H1 (cell line): ENCODE results near the gene POLR3G. TPM values are rescaled to one million over a fixed set of nuclear protein-coding genes. Genes with fewer than 3 reads are reported as not detected.

Source experiments
- CTCF ChIA-PET: fragments of 300-600 bp; sonication (Branson Sonifier 250); formaldehyde crosslinking; loops from one replicate; lab custom pipeline; 2021; ENCODE audit not compliant: partially characterized antibody; lab: Charles Lee
- POLR2A ChIA-PET: fragments of 300-600 bp; sonication (Branson Sonifier 250); formaldehyde crosslinking; loops from one replicate; lab custom pipeline; 2021; ENCODE audit warnings: inconsistent platforms; ENCODE audit not compliant: partially characterized antibody; lab: Charles Lee
- DNase-seq, 2 experiments: peaks; one replicate each; pipeline versions ENCODE4 v3.0.0 to v3.0.0-alpha.2; 2010 to 2022; ENCODE audit warnings: low spot score in 2 of 2, low read depth in 1 of 2, mixed read lengths in 1 of 2
- FAIRE-seq: peaks from 2 replicates; lab custom pipeline; 2011; peaks lifted over from hg19 to GRCh38; lab: Jason Lieb, UNC
- H2AFZ ChIP-seq: 2 replicates; pipeline ENCODE4 v1.8.1; 2012; ENCODE audit warnings: low read length, inconsistent platforms
- H2AK5ac ChIP-seq: 2 replicates; pipeline ENCODE4 v1.6.1; 2013; ENCODE audit warnings: low read depth, low read length
- H2BK120ac ChIP-seq: replicated peaks from 2 replicates; pipeline ENCODE3; 2013; ENCODE audit warnings: low read depth, low read length, inconsistent platforms
- H2BK12ac ChIP-seq: 2 replicates; pipeline ENCODE4 v1.6.1; 2013; ENCODE audit warnings: low read depth, low read length
- H2BK15ac ChIP-seq: 2 replicates; pipeline ENCODE4 v1.6.1; 2013; ENCODE audit warnings: low read length
- H2BK20ac ChIP-seq: 2 replicates; pipeline ENCODE4 v1.6.1; 2013; ENCODE audit warnings: low read length
- H2BK5ac ChIP-seq: 2 replicates; pipeline ENCODE4 v1.6.1; 2013; ENCODE audit warnings: low read depth, low read length
- H3K14ac ChIP-seq: 2 replicates; pipeline ENCODE4 v1.6.1; 2013; ENCODE audit warnings: inconsistent platforms; ENCODE audit not compliant: insufficient read length
- H3K18ac ChIP-seq: 2 replicates; pipeline ENCODE4 v1.6.1; 2013; ENCODE audit warnings: low read length; ENCODE audit errors: extremely low read depth
- H3K23ac ChIP-seq: 2 replicates; pipeline ENCODE4 v1.6.1; 2013; ENCODE audit warnings: inconsistent platforms; ENCODE audit not compliant: insufficient read length
- H3K23me2 ChIP-seq: 2 replicates; pipeline ENCODE4 v1.6.1; 2013; ENCODE audit warnings: low read depth, low read length
- H3K27ac ChIP-seq: 2 replicates; pipeline ENCODE4 v1.6.1; 2011; ENCODE audit warnings: low read depth, low read length, inconsistent platforms
- H3K27me3 ChIP-seq, 4 experiments: replicated peaks in 1 of 4; 1 replicate in 1 of 4; 2 replicates in 3 of 4; pipeline versions ENCODE4 v1.6.1 to v1.8.1; 2011 to 2013; ENCODE audit warnings: low read length in 3 of 4, mild to moderate bottlenecking in 3 of 4, inconsistent platforms in 2 of 4, mixed read lengths in 2 of 4, moderate library complexity in 1 of 4; ENCODE audit not compliant: control insufficient read depth in 3 of 4, insufficient read depth in 3 of 4; ENCODE audit errors: extremely low read depth in 1 of 4
- H3K36me3 ChIP-seq, 4 experiments: 2 replicates each; pipeline versions ENCODE4 v1.6.1 to v1.8.1; 2011 to 2013; ENCODE audit warnings: mild to moderate bottlenecking in 4 of 4, low read length in 3 of 4, moderate library complexity in 2 of 4, control low read depth in 1 of 4, inconsistent platforms in 1 of 4; ENCODE audit not compliant: insufficient read depth in 4 of 4, control insufficient read depth in 2 of 4
- H3K4ac ChIP-seq: replicated peaks from 2 replicates; pipeline ENCODE3; 2013; ENCODE audit warnings: low read length, low read depth, mixed read lengths, inconsistent platforms; ENCODE audit not compliant: insufficient read length
- H3K4me1 ChIP-seq, 4 experiments: replicated peaks in 1 of 4; 1 replicate in 1 of 4; 2 replicates in 3 of 4; pipeline versions ENCODE4 v1.6.1 to v1.8.1; 2011 to 2013; ENCODE audit warnings: low read length in 3 of 4, inconsistent platforms in 2 of 4, mixed read lengths in 1 of 4; ENCODE audit not compliant: insufficient read depth in 4 of 4, control insufficient read depth in 3 of 4
- H3K4me2 ChIP-seq, 2 experiments: 2 replicates each; pipeline versions ENCODE4 v1.6.1 to v1.8.1; 2011 to 2013; ENCODE audit warnings: low read depth in 2 of 2, low read length in 2 of 2, control low read depth in 1 of 2, inconsistent platforms in 1 of 2, mild to moderate bottlenecking in 1 of 2; ENCODE audit not compliant: insufficient read depth in 1 of 2
- H3K4me3 ChIP-seq, 4 experiments: fragments of 200-600, 300-600 bp in 1 of 4; sonication (generic), shearing (Covaris generic), sonication (Bioruptor Twin) in 1 of 4; 2 replicates each; pipeline versions ENCODE4 v1.5.1 to v1.8.1; 2011 to 2016; ENCODE audit warnings: low read length in 4 of 4, low read depth in 3 of 4, control low read depth in 2 of 4, inconsistent platforms in 2 of 4, mild to moderate bottlenecking in 2 of 4, mixed read lengths in 1 of 4, moderate library complexity in 1 of 4; ENCODE audit not compliant: insufficient read depth in 2 of 4; ENCODE audit errors: extremely low read depth in 1 of 4
- H3K56ac ChIP-seq: replicated peaks from 2 replicates; pipeline ENCODE3; 2013; ENCODE audit warnings: low read depth, mild to moderate bottlenecking, mixed read lengths, low read length, inconsistent platforms; ENCODE audit not compliant: insufficient read length
- H3K79me1 ChIP-seq: 2 replicates; pipeline ENCODE4 v1.6.1; 2013; ENCODE audit warnings: low read depth, low read length, control low read depth
- H3K79me2 ChIP-seq, 2 experiments: 2 replicates each; pipeline versions ENCODE4 v1.6.1 to v1.8.1; 2012 to 2013; ENCODE audit warnings: low read length in 2 of 2, mild to moderate bottlenecking in 2 of 2, inconsistent platforms in 1 of 2; ENCODE audit not compliant: insufficient read depth in 2 of 2, control insufficient read depth in 1 of 2
- H3K9ac ChIP-seq, 4 experiments: replicated peaks in 1 of 4; 1 replicate in 1 of 4; 2 replicates in 3 of 4; pipeline versions ENCODE4 v1.6.1 to v1.8.1; 2011 to 2013; ENCODE audit warnings: low read depth in 3 of 4, low read length in 3 of 4, control low read depth in 2 of 4, mild to moderate bottlenecking in 2 of 4, moderate library complexity in 2 of 4, inconsistent platforms in 1 of 4; ENCODE audit errors: extremely low read depth in 1 of 4
- H3K9me3 ChIP-seq, 2 experiments: 2 replicates each; pipeline versions ENCODE4 v1.6.1 to v1.8.1; 2012 to 2013; ENCODE audit warnings: mild to moderate bottlenecking in 2 of 2, moderate library complexity in 2 of 2, control low read depth in 1 of 2, inconsistent platforms in 1 of 2, low read depth in 1 of 2, low read length in 1 of 2, mixed read lengths in 1 of 2; ENCODE audit not compliant: insufficient read depth in 2 of 2
- H4K20me1 ChIP-seq, 2 experiments: replicated peaks in 1 of 2; 2 replicates each; pipeline versions ENCODE3 to v1.8.1; 2011 to 2013; ENCODE audit warnings: inconsistent platforms in 2 of 2, low read length in 2 of 2, mild to moderate bottlenecking in 1 of 2; ENCODE audit not compliant: insufficient read depth in 2 of 2, control insufficient read depth in 1 of 2
- H4K5ac ChIP-seq: 2 replicates; pipeline ENCODE4 v1.6.1; 2013; ENCODE audit warnings: low read length, low read depth, mixed read lengths, inconsistent platforms; ENCODE audit not compliant: insufficient read length
- H4K8ac ChIP-seq: 2 replicates; pipeline ENCODE4 v1.8.0; 2013; ENCODE audit warnings: mild to moderate bottlenecking, moderate library complexity, low read length, inconsistent platforms; ENCODE audit not compliant: insufficient read depth; ENCODE audit errors: extremely low read depth
- H4K91ac ChIP-seq: replicated peaks from 2 replicates; pipeline ENCODE3; 2013; ENCODE audit warnings: low read length, mixed read lengths, inconsistent platforms; ENCODE audit not compliant: insufficient read length
- BCL11A ChIP-seq, 2 experiments: IDR thresholded peaks; one replicate each; pipeline ENCODE4 v1.6.1; 2011; ENCODE audit warnings: low read depth in 2 of 2, low read length in 2 of 2, mild to moderate bottlenecking in 2 of 2
- CTBP2 ChIP-seq: IDR thresholded peaks from 2 replicates; pipeline ENCODE4 v1.7.0; 2011; ENCODE audit warnings: borderline replicate concordance, mild to moderate bottlenecking, moderate library complexity, mixed read lengths, low read length; ENCODE audit not compliant: insufficient read depth, insufficient read length
- EZH2 ChIP-seq: fragments of 200-600 bp; sonication (generic); IDR thresholded peaks from 2 replicates; pipeline ENCODE4 v1.7.1; 2012; ENCODE audit warnings: low read depth, mild to moderate bottlenecking, moderate library complexity, low read length, inconsistent platforms; ENCODE audit not compliant: severe bottlenecking
- TAF1 ChIP-seq: IDR thresholded peaks from 2 replicates; pipeline ENCODE4 v1.6.1; 2011; ENCODE audit warnings: mild to moderate bottlenecking, low read depth, low read length
- TBP ChIP-seq: IDR thresholded peaks from 2 replicates; pipeline ENCODE4 v1.6.1; 2011; ENCODE audit warnings: low read depth, low read length, improper control_type of control experiment
- TCF12 ChIP-seq: IDR thresholded peaks from 2 replicates; pipeline ENCODE4 v1.6.1; 2011; ENCODE audit warnings: low read depth, mild to moderate bottlenecking, low read length
- WGBS, 2 experiments: shearing (Covaris generic) in 1 of 2; methylation state at CpG; one replicate each; pipeline versions ENCODE4 v1.1.6 to v1.1.7; 2013 to 2015; ENCODE audit warnings: low lambda C conversion rate in 2 of 2, mixed read lengths in 2 of 2, inconsistent platforms in 1 of 2, low coverage in 1 of 2, missing lambda C conversion rate in 1 of 2; ENCODE audit not compliant: insufficient replicate concordance in 2 of 2, insufficient coverage in 1 of 2, insufficient read length in 1 of 2; ENCODE audit errors: extremely low coverage in 1 of 2, missing lambda C conversion rate in 1 of 2; 5-methylcytosine and 5-hydroxymethylcytosine counted together
- polyA plus RNA-seq, 7 experiments: library from polyadenylated mRNA; depleted of rRNA in 3 of 7; stranded (reverse) in 5 of 7; unstranded in 2 of 7; fragments of >200 nt in 5 of 7; fragments of 200-250 nt in 2 of 7; gene quantifications; 1 replicate in 5 of 7; 2 replicates in 1 of 7; 4 replicates in 1 of 7; pipeline versions ENCODE4 v1.2.1 to v1.2.3, GENCODE V29; 2011 to 2013; ENCODE audit warnings: missing spikeins in 2 of 7, mixed read lengths in 2 of 7
- total RNA-seq: library from RNA; stranded (reverse); fragmentation: NEBNext Ultra II Directional; extraction: Animal tissue kit (Norgen Biotek cat#: 25700); gene quantifications from 2 replicates; pipeline ENCODE4 v1.2.1, GENCODE V29; 2021

POLR3G gene
- total and polyA plus RNA-seq, 2 of the 8 experiments (the other 6 are each of a cell fraction or from before 2014, with no cell fraction given) = 119 to 179 TPM

GRCh38 chr5:90504743-90505142 is 30.1 kb downstream of the POLR3G start:
- H4K5ac ChIP-seq = no peak overlapping the region
- no peak overlapping the region for H3K4me2 ChIP-seq
- no peak overlapping the region for H2BK120ac ChIP-seq
- H3K36me3 ChIP-seq = peaks cover 3 to 58% (median 28%) of the 10 kb centered on the region in 4 experiments; a peak in 7 of 8 replicates
- no peak overlapping the region for H2AFZ ChIP-seq
- FAIRE-seq (no peak), DNase-seq (no peak)
- H3K56ac ChIP-seq = no peak overlapping the region
- no peak overlapping the region for H2BK5ac ChIP-seq
- no peaks in the 10 kb centered on the region for H3K9me3 ChIP-seq
- H3K4ac ChIP-seq = no peak overlapping the region
- peaks cover 0 to 1% (median 0%) of the 10 kb centered on the region in 4 experiments; a peak in 1 of 7 replicates for H3K27me3 ChIP-seq
- no peaks in the 10 kb centered on the region for H3K79me1 ChIP-seq
- no peak overlapping the region for H2BK20ac ChIP-seq
- WGBS, 2 experiments = 98% methylated on average over 2 of the region's 2 CpGs; no CpG with 5 or more reads in 1 of the 2 experiments
- H3K23ac ChIP-seq = no peak overlapping the region
- CTCF ChIA-PET = interaction anchor here (1.2 kb wide), 1 partner anchor 100 kb away, joined by 3 read pairs; no protein-coding TSS in a partner anchor
- peaks cover 0 to 2% of the 10 kb centered on the region in 2 experiments for H4K20me1 ChIP-seq
- no peak overlapping the region for H4K91ac ChIP-seq
- POLR2A ChIA-PET = no interaction called here
- H4K8ac ChIP-seq = no peak overlapping the region
- no peaks in the 10 kb centered on the region for H3K23me2 ChIP-seq
- no peak overlapping the region for H3K27ac ChIP-seq
- H3K18ac ChIP-seq = no peak overlapping the region
- no peak overlapping the region for H3K9ac ChIP-seq
- H3K79me2 ChIP-seq = no peaks in the 10 kb centered on the region
- H2BK15ac ChIP-seq = no peak overlapping the region
- no peak overlapping the region for H2BK12ac ChIP-seq
- H2AK5ac ChIP-seq = no peak overlapping the region
- H3K4me1 ChIP-seq = no peaks in the 10 kb centered on the region
- no peak overlapping the region for H3K14ac ChIP-seq
- no peak overlapping the region for H3K4me3 ChIP-seq
- TF ChIP-seq TAF1 (no peak), BCL11A (IDR thresholded peaks at IDR 0.05; ENCODE audit: low read depth in 2 of 2, low read length in 2 of 2) (no peak), EZH2 (no peak), TBP (no peak), TCF12 (no peak), CTBP2 (no peak)
